T-helper 2 cell treated with Interferon-gamma antibody and Interleukin-4, amounts not matched to agents 100 ng/mL and 5 ng/mL, for 36 hours (primary cell): ENCODE measurements around the gene APOBEC3B. TPM values are rescaled to one million over a fixed set of nuclear protein-coding genes. Genes with fewer than 3 reads are reported as not detected.
"Not testable (repeated sequence)": the region's sequence is repeated elsewhere in the genome, so short reads cannot be mapped to it uniquely, and the experiment has no call there.

Experiments
- intact Hi-C: fragments of 100-400 bp; cut with micrococcal nuclease; formaldehyde crosslinking; loops from one replicate; pipeline ENCODE4 v1.15.1; 2023
- total RNA-seq: library from RNA; stranded (reverse); gene quantifications from 2 replicates; pipeline ENCODE4 v1.2.3, GENCODE V29; 2022

APOBEC3B gene
- total RNA-seq, 1 donor from 2014 or later = 27.8 TPM

DNA sequence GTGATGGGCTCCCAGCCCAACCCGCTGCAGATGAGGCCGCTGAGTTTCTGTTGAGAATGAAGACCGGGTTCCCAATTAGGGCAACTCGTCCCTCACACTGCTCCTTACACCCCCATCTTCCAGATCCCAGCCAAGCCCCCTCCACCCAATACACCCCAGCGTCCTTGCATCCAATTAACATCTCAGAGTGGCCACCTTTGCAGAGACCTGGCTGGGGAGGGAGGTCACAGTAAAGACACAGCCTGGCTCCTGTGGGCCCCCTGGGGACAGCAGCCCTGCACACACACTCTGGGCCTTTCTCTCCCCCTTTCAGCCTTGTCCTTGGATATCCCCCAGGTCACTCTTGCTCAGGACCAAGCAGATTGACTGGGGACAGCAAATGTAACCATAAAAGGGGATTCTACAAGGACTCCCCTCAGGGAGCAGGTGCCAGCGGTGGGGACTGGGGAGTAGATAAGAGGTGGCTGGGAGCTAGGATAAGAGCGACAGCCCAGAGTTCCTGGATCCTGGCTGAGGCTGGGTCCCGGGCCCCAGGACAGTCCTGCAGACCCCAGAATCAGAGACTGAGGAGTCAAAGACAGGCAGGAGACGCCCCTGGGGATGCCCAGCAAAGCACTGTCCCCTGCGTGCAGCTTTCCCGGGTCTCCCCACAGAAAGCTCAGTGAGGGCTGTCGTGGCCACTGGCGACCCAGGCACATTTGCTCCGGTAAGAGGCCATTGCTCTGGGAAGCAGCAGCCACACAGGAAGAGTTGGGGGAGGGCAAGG is 16.4 kb upstream of the APOBEC3B start:
- intact Hi-C loops = no loop called here

- intact Hi-C loops = no loop called here
Measured at GRCh38 chr22:38966380-38966702, 15.8 kb upstream of the APOBEC3B start.

DNA sequence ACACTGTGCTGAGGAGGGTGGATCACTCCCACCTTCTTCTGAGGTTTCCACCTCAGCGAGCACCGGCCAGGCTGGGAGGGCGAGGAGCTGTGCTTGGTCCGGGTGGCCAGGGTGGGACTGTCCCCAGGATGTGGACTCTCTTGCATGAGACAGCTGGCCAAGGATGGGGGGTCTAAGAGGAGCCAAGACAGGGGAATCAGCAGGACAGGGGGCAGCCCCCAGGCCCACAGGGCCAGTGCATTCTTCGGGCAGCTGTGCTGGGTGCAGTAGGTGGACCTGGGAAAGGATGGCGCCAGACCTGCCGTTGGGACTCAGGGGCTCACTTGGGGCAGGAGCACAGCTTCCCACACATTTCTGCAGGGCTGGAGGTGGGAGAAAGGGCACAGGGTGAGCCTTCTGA is 15.2 kb upstream of the APOBEC3B start:
- intact Hi-C loops = no loop called here

GRCh38 chr22:38967451-38968450 is 14.4 kb upstream of the APOBEC3B start:
- intact Hi-C loops = no loop called here

DNA sequence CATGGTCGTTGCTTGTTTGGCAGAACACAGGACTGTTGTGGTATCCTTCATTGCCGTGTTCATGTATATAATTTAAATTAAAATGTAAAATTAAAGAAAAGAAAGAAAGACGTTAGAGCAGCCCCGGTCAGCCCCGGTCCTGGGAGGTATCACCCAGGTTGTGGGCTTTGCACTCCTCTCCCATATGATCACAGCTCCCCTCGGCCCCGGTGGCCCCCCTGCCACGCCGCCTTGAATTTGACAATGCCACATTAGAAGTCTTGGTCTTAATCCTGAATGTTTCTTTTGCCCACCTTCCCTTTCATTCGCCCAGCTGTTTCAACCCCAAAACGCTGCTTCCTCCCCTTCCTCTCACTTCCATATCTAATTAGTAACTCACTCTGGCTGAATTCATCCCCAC is 13.3 kb upstream of the APOBEC3B start:
- intact Hi-C loops = no loop called here

DNA sequence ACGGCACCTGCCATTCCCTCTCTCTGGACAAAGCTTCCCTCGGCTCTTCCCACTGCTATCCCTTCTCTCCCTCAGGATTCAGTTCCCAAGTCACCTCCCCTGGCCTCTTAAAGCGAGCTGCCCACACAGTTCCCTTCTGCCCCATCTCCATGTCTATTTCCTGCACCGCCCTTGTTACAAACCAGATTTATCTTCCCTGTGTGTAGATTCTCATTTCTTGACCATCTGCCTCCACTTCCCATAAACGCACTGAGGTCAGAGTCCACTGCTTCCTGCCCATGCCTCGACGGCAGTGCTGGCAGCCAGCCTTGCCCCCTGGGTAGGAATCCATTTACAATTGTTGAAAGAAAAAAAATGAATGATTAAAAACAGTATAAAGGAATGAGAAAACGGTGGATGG is 11.6 kb upstream of the APOBEC3B start:
- intact Hi-C loops = no loop called here

GRCh38 chr22:38971202-38971601 is 10.9 kb upstream of the APOBEC3B start:
- intact Hi-C loops = no loop called here

DNA sequence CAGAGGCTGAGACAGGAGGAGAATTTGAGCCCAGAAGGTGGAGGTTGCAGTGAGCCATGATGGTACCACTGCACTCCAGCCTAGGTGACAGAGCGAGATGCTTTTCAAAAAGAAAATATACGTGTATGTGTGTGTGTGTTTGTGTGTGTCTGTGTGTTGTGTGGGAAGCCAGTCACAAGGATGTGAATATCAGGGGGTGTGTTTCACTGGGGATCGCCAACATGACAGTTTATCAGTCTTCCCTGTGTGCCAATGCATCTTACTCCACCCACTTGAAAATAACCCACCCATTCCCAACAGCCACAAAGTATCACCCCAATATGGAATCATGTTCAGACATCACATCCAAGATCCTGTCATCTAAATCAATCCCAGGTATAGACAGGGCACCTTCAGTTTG is 10.4 kb upstream of the APOBEC3B start:
- intact Hi-C loops = no loop called here

DNA sequence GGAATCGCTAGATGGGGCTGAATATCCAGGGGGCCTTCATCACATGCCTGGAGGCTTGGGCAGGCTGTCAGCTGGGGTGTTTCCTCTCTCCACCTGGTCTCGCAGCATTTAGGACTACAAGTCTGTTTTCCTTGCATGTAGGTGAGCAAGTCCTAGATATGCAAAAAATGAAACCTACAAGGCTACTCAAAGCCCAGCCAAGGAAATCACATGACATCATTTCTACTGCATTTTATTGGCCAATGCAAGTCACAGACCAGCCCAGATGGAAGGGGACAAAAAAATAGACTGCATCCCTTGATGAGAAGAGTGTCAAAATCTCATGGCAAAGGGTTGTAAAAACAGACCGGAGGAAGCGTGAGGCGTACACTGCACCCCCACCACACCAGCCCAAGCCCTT is 9.6 kb upstream of the APOBEC3B start:
- intact Hi-C loops = no loop called here

GRCh38 chr22:38973289-38974169 is 8.6 kb upstream of the APOBEC3B start:
- intact Hi-C loops = loop anchor here (1.0 kb wide), 1 partner anchor 30 kb away; no protein-coding TSS in a partner anchor

DNA sequence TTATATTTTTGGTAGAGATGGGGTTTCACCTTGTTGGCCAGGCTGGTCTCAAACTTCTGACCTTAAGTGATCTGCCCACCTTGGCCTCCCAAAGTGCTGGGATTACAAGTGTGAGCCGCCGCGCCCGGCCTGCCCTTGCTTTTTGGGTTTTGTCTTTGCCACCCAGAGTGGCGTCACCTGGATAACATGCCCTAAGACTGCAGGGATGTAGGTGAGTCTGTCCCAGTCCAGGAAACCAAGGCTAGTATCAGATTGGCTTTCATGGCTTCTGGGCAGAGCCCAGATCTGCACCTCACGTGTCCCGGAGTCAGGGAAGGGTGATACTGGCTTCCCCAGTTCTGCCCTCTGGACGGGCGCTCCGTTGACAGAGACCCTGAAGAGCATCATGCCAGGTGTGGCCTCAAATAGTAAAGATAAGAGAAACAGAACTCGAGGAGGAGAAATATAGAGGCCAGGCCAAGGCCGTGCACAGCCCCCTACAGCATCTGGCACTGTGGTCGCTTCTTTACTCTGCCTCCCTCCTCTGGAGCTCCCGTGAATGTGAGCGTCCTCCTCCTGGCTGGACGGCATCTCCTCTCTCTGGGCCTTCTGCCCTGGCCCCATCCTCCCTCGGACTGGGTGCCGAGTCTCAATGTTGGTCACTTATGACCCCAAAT is 7.8 kb upstream of the APOBEC3B start:
- intact Hi-C loops = no loop called here

GRCh38 chr22:38974826-38975175 is 7.3 kb upstream of the APOBEC3B start:
- intact Hi-C loops = no loop called here

DNA sequence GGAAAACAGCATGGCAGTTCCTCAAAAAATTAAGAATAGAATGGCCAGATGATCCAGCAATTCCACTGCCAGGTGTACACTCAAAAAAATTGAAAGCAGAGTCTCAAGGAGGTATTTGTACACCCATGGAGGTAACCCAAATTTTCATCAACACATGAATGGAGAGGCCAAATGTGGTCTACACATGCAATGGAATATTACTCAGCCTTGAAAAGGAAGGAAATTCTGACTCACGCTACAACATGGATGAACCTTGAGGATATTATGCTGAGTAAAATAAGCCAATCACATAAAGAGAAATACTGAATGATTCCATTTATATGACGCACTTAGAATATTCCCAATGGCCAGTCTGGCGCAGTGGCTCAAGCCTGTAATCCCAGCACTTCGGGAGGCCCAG is 4.9 kb upstream of the APOBEC3B start:
- intact Hi-C loops = not testable (repeated sequence)

DNA sequence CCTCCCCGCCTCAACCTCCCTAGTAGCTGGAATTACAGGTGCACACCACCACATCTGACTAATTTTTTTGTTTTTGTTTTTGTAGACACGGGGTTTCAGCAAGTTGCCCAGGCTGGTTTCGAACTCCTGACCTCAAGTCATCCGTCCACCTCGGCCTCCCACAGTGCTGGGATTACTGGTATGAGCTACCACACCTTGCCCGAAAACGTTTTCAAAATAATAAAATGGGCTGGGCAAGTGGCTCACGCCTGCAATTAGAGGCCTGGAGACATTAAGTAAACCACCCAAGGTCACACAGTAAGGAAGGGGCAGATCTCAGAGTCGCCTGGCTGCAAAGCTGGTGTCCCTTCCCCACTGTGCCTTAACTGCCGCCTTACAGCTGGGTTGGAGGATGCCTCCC is 1.6 kb upstream of the APOBEC3B start:
- intact Hi-C loops = loop anchor here (5.0 kb wide), 1 partner anchor 108 kb away; the partner anchor contains the start of gene CBX6

GRCh38 chr22:38981005-38981991 is 849 bp upstream of the APOBEC3B start:
- intact Hi-C loops = loop anchor here (5.0 kb wide), 1 partner anchor 109 kb away; the partner anchor contains the start of gene CBX6

- intact Hi-C loops = loop anchor here (5.0 kb wide), 1 partner anchor 112 kb away; the partner anchor contains the start of gene CBX6
Measured at GRCh38 chr22:38984224-38984623, 2.1 kb downstream of the APOBEC3B start.

DNA sequence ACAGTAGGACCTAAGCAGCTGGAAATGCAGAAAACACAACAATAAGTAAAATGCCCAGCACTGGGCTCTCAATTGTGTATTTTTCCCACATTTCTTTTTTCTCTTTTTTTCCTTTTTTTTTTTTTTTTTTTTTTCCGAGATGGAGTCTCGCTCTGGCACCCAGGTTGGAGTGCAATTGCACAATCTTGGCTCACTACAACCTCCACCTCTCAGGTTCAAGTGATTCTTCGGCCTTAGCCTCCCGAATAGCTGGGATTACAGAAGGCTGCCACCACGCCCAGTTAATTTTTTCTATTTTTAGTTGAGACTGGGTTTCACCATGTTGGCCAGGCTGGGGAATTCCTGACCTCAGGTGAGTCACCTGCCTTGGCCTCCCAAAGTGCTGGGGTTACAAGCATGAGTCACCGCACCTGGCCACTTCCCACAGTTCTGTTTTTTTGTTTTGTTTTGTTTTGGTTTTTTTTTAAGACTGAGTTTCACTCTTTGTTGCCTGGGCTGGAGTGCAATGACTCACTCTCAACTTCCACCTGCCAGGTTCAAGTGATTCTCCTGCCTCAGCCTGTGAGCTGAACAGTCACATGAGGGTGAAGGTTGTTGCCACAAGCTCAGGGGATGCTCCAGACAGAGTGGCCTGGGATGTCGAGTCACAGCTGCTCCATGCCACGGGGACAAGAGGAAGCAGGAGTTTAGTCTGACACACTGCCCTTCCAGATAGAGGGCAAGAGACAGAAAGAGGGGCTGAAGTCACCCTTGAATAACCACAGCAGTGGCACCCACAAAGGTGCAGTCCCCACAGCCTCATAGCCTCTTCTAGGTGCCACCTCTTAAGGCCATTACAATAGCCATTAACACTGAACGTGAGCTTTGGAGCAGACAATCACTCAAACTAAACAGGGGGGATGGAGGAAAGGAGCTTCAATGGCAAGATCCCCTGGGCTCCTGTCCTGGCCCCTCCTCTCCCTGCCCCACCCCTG is 2.9 kb downstream of the APOBEC3B start:
- intact Hi-C loops = loop anchor here (5.0 kb wide), 1 partner anchor 113 kb away; the partner anchor contains the start of gene CBX6

- intact Hi-C loops = no loop called here
Measured at GRCh38 chr22:38986629-38987028, 4.5 kb downstream of the APOBEC3B start.
